Stimulated activated CD8-positive, alpha-beta memory T cell treated with anti-CD3 and anti-CD28 coated beads, Interleukin-4, amount 100 ng/mL, for 1 hour (primary cell): ENCODE results near the gene PNMT.

ENCODE experiments used
- DNase-seq, 2 donors: peaks; one replicate each; pipeline ENCODE4 v3.0.0-alpha.2; 2020; ENCODE audit warnings: low read depth in 2 of 2, low spot score in 1 of 2

Gene PNMT

DNA sequence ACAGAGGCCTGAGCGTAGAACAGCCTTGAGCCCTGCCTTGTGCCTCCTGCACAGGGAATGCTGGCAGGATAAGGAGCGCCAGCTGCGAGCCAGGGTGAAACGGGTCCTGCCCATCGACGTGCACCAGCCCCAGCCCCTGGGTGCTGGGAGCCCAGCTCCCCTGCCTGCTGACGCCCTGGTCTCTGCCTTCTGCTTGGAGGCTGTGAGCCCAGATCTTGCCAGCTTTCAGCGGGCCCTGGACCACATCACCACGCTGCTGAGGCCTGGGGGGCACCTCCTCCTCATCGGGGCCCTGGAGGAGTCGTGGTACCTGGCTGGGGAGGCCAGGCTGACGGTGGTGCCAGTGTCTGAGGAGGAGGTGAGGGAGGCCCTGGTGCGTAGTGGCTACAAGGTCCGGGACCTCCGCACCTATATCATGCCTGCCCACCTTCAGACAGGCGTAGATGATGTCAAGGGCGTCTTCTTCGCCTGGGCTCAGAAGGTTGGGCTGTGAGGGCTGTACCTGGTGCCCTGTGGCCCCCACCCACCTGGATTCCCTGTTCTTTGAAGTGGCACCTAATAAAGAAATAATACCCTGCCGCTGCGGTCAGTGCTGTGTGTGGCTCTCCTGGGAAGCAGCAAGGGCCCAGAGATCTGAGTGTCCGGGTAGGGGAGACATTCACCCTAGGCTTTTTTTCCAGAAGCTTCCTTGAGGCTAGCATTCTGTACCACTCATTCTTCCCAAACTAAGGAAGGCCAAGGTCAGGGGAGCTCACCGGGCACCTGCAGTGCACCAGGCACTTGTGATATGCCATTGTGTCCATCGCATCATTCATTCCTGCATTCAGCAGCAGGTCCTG, 1.9 kb downstream of the PNMT start:
- DNase-seq, result no peak

DNA sequence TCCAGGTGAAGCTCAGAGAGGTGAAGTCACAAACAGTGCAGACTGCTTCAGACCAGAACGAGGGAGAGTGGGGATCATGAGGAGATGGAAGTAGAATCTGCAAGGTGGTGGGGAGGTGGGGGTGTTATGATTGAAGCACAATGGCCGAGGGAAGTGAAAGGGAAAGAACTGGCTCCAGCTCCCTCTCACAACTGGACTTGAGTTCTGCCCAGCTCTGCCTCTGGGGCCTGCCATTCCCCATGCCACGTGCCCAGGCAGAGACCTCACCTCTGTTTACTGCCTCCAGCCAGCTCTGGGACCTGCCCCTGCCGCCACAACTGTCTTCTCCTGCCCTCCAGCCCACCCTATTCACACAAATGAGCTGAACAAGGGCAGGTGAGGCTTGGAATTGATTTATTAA, 2.5 kb downstream of the PNMT start:
- no peak for DNase-seq

- no peak for DNase-seq
Measured at GRCh38 chr17:39671651-39672521, 3.6 kb downstream of the PNMT start.

GRCh38 chr17:39672522-39673334, 4.5 kb downstream of the PNMT start:
- DNase-seq, result no peak

- no peak for DNase-seq
Measured at GRCh38 chr17:39673335-39674081, 5.3 kb downstream of the PNMT start.

GRCh38 chr17:39674179-39674578, 5.9 kb downstream of the PNMT start:
- DNase-seq, result no peak

DNA sequence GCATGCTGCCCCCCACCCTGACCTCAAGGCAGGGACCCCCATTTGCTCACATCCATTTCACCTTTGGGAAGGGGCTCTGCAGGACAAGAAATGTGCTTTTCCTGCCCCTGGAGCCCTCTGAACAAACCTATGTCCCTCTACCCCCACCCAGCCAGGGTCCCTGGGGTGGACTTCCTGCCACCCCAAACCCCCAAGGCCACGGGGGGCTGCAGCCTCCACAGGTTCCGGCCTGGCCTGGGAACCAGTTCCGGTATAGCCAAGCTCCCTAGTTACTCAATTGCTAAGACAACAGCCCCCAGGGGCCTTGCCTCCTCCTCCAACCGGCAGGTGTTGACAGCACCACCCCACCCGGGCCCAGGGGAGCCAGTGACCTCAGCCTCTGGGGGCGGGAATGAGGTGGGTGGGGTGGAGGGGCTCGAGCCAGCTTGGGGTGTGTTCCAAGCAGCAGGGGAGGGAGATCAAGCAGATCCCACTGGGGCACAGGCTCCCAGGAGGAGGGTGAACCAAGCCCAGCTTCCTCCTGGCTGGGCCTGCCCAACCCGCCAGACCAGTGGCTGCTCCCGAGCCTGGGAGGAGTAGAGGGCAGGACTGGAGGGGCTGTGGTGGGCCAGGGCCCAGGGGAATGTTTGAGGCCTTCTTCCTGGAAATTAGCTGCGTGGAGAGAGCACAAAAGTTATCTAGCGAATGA, 6.6 kb downstream of the PNMT start:
- DNase-seq, result no peak

GRCh38 chr17:39675390-39676082, 7.3 kb downstream of the PNMT start:
- no peak for DNase-seq

DNA sequence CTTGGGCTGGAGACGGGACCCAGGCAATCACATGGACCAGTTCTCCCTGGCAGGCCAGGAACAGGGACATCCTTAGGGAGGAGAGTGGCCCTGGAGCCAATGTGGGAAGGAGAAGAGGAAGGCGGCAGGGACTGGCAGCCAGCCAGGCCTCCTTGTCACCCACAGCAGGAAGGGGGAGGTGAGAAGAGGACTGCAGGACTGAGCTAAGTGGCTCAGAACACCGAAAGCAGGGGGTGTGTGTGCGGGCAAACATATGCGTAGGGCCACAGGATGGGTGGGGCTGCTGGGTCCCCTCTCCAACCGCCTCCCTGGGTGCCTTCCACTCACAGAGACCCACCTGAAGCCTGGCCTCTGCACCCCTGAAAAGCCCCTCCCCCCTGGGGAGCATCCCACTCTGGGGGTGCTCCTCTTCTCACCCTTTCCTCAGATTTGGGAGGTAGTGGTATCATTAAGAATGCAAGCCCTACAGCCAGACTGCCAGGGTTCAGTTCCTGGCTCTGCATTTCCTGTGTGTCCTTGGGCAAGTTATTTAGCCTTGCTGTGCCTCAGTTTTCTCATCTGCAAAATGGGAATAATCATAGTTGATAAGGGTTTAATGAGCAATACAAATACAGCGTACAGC, 8.1 kb downstream of the PNMT start:
- DNase-seq, result no peak

- DNase-seq, result no peak
Measured at GRCh38 chr17:39677072-39677471, 8.8 kb downstream of the PNMT start.

GRCh38 chr17:39677542-39678339, 9.5 kb downstream of the PNMT start:
- no peak for DNase-seq

DNA sequence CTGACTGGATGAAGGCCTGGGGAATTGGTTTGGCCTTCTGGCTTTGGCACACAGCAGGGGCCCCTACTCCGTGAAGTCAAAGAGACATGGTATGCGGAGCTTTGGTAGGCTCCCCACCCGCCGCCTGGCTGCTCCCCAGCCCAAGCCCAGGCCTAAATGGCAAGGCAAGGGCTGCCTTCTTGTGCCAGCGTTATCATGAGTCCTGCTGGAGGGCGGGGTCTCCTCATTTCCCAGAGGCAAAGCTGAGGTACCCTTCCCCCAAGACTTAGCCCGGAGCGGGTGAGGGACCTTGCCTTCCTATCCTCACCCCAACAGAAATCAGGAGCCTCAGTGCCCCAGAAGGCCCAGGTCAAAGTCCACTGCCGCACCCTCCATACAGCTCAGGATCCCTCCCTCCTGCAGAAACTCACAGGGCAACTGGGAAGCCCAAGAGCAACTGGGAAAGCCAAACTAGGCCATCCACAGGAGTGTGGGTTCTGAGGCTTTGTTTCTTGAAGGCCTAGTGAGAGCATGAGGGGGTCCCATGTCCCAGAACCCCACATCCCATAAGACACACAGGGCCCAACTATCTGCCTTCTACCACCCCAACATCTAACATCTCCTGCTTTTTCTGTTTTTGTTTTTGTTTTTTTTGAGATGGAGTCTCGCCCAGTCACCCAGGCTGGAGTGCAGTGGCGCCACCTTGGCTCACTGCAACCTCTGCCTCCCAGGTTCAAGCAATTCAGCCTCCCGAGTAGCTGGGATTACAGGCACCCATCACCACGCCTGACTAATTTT, 10.3 kb downstream of the PNMT start:
- no peak for DNase-seq

DNA sequence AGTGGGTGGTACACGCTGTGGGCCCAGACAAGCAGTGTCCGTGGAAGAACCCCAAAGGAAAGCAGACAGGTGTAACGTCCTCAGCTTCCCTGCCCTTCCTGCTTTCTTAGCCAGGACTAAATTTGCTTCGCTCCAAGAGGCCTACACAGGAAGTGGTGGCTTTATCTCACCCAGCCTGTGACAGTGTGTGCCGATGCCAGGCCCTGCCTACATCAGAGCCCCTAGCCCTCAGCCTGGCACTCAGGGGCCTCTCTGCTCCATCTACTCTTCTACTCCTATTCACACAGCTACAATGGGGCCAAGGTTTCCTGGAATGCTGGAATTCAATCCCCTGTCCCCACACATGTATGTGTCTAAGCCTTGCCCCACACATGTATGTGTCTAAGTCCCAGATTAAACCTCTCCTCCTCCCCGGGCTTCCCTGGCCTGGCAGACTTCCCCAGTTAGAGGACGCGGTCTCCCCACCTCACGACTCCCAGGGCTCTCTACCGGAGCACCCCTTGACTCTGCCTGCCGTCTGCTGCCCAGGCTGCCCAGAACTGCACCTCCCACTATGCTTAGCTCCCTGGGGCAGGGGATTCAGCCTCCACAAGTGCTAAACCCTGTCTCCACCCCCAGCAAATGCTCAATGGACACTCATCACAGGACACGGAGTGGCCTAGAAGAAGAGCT, 11.4 kb downstream of the PNMT start:
- no peak for DNase-seq

DNA sequence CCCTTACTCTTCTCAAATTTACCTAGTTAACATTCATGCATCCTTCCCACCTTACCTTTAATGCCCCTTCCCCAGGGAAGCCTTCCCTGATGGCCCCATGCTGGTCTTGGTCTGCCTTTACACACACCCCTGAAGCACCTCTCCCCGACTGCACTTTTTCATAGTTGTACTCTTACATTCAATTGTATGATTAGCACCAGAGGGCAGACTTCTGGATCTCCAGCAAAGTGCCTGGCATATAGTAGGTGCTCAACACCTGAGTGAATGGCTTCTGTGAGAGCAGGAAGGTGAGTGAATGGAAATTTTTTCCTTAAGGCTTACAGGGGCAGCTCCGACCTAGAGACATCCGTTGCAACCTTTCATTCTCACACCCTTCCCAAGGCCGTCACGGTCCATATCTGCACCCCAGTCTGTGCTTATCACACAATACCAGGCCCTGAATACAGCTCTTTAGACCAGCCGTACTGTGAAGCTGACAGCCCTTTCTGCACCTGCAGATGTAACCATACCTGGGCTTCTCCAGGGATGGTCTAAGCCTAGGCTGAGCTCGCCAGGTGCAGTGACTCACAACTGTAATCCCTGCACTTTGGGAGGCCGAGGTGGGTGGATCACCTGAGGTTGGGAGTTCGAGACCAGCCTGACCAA, 15.2 kb downstream of the PNMT start:
- DNase-seq, result no peak

GRCh38 chr17:39684369-39685192, 16.3 kb downstream of the PNMT start:
- DNase-seq, result no peak
